WERI-Rb-1 (cell line): ENCODE results near the gene NHS.

ENCODE experiments used
- DNase-seq: peaks from one replicate; pipeline ENCODE4 v3.0.0-alpha.2; 2020
- H3K27ac ChIP-seq: fragments of 250-450 bp; sonication (Bioruptor Pico); 2 replicates; pipeline ENCODE4 v1.5.1; 2020; ENCODE audit warnings: mild to moderate bottlenecking, moderate library complexity
- H3K27me3 ChIP-seq: fragments of 250-450 bp; sonication (Bioruptor Pico); 2 replicates; pipeline ENCODE4 v1.5.1; 2021; ENCODE audit warnings: mild to moderate bottlenecking, low read depth, moderate library complexity; ENCODE audit not compliant: insufficient read depth, severe bottlenecking
- H3K36me3 ChIP-seq: fragments of 250-450 bp; sonication (Bioruptor Pico); 2 replicates; pipeline ENCODE4 v1.5.1; 2020; ENCODE audit warnings: mild to moderate bottlenecking, moderate library complexity
- H3K4me3 ChIP-seq: 2 replicates; pipeline ENCODE4 v1.5.1; 2011; ENCODE audit warnings: low read depth, mild to moderate bottlenecking, control low read depth, low read length
- H3K9me3 ChIP-seq: fragments of 250-450 bp; sonication (Bioruptor Pico); 2 replicates; pipeline ENCODE4 v1.5.1; 2021; ENCODE audit warnings: mild to moderate bottlenecking, moderate library complexity; ENCODE audit not compliant: severe bottlenecking
- CTCF ChIP-seq: IDR thresholded peaks from 2 replicates; pipeline ENCODE4 v1.5.1; 2011; ENCODE audit warnings: low read depth, mild to moderate bottlenecking, control low read depth, inconsistent platforms, low read length

NHS gene

GRCh38 chrX:17471861-17472260, 96.9 kb downstream of the NHS start:
- Histone ChIP-seq H3K36me3 (no peaks in the 10 kb centered on the region), H3K27me3 (peaks cover 43% of the 10 kb centered on the region), H3K9me3 (no peaks in the 10 kb centered on the region), H3K4me3 (no peak overlapping the region), H3K27ac (no peak overlapping the region)
- no peak for TF ChIP-seq CTCF
- no peak for DNase-seq

GRCh38 chrX:17472424-17472823, 97.4 kb downstream of the NHS start:
- DNase-seq: no peak
- Histone ChIP-seq H3K9me3 (no peaks in the 10 kb centered on the region), H3K36me3 (no peaks in the 10 kb centered on the region), H3K27me3 (peaks cover 41% of the 10 kb centered on the region), H3K4me3 (no peak overlapping the region), H3K27ac (no peak overlapping the region)
- TF ChIP-seq CTCF: no peak

GRCh38 chrX:17473021-17473420, 98.0 kb downstream of the NHS start:
- DNase-seq: no peak

GRCh38 chrX:17474892-17475291, 99.9 kb downstream of the NHS start:
- H3K27ac ChIP-seq: no peak overlapping the region
- no peak for DNase-seq
- H3K9me3 ChIP-seq: no peaks in the 10 kb centered on the region
- no peak overlapping the region for H3K4me3 ChIP-seq
- H3K36me3 ChIP-seq: no peaks in the 10 kb centered on the region
- peaks cover 40% of the 10 kb centered on the region for H3K27me3 ChIP-seq
- TF ChIP-seq CTCF: no peak

More at GRCh38 chrX:17473021-17473420, 98.0 kb downstream of the NHS start:
- Histone ChIP-seq H3K4me3 (no peak overlapping the region), H3K9me3 (no peaks in the 10 kb centered on the region), H3K27me3 (peaks cover 41% of the 10 kb centered on the region), H3K27ac (no peak overlapping the region), H3K36me3 (no peaks in the 10 kb centered on the region)
- no peak for TF ChIP-seq CTCF

GRCh38 chrX:17475449-17476217, 100.6 kb downstream of the NHS start:
- TF ChIP-seq CTCF: no peak
- no peaks in the 10 kb centered on the region for H3K36me3 ChIP-seq
- DNase-seq: no peak
- H3K4me3 ChIP-seq: no peak overlapping the region
- no peaks in the 10 kb centered on the region for H3K9me3 ChIP-seq
- peaks cover 39% of the 10 kb centered on the region for H3K27me3 ChIP-seq
- H3K27ac ChIP-seq: no peak overlapping the region

- TF ChIP-seq CTCF: no peak
- no peak for DNase-seq
- Histone ChIP-seq H3K36me3 (no peaks in the 10 kb centered on the region), H3K27ac (no peak overlapping the region), H3K27me3 (peaks cover 33% of the 10 kb centered on the region), H3K9me3 (no peaks in the 10 kb centered on the region), H3K4me3 (no peak overlapping the region)
Measured at GRCh38 chrX:17476411-17476810, 101.4 kb downstream of the NHS start.
